Jurkat, Clone E6-1 (cell line): Measurements from ENCODE around the gene TNKS1BP1.

Experiments used
- DNase-seq: peaks from one replicate; pipeline ENCODE4 v3.0.0-alpha.2; 2011; ENCODE audit warnings: low read depth, low spot score
- H3K4me3 ChIP-seq: 2 replicates; pipeline ENCODE4 v1.5.1; 2011; ENCODE audit warnings: mild to moderate bottlenecking, low read length, control low read depth, moderate library complexity

Gene TNKS1BP1

GRCh38 chr11:57335343-57336110 is 10.8 kb upstream of the TNKS1BP1 start, which contains the start of gene SSRP1:
TSS of gene SSRP1 (minus strand) at chr11:57335892. CDS start at chr11:57335121, 771 bp downstream.
- DNase-seq, result peak; percentile 88
- H3K4me3 ChIP-seq, result peak within 1 kb of the TSS; percentile 75

- no peak for DNase-seq
- peak overlapping the region; percentile 75 for H3K4me3 ChIP-seq
Measured at GRCh38 chr11:57335023-57335342, 10.2 kb upstream of the TNKS1BP1 start.

- H3K4me3 ChIP-seq, result peak overlapping the region; percentile 75
- peak; percentile 86 for DNase-seq
Measured at GRCh38 chr11:57332694-57333440, 8.1 kb upstream of the TNKS1BP1 start.

- no peak overlapping the region for H3K4me3 ChIP-seq
- DNase-seq, result no peak
Measured at GRCh38 chr11:57331720-57332119, 7.0 kb upstream of the TNKS1BP1 start.

- no peak for DNase-seq
- no peak overlapping the region for H3K4me3 ChIP-seq
Measured at GRCh38 chr11:57330029-57330428, 5.3 kb upstream of the TNKS1BP1 start.

GRCh38 chr11:57327721-57328120 is 3.0 kb upstream of the TNKS1BP1 start:
- no peak for DNase-seq
- no peak overlapping the region for H3K4me3 ChIP-seq

- no peak for DNase-seq
- peak overlapping the region; percentile 67 for H3K4me3 ChIP-seq
Measured at GRCh38 chr11:57325735-57326048, 940 bp upstream of the TNKS1BP1 start.

GRCh38 chr11:57324154-57324885 is 432 bp downstream of the TNKS1BP1 start:
- no peak for DNase-seq
- peak overlapping the region; percentile 54 for H3K4me3 ChIP-seq

GRCh38 chr11:57323855-57324153 is 948 bp downstream of the TNKS1BP1 start:
- H3K4me3 ChIP-seq, result no peak overlapping the region; the same call in 1 of the 2 replicates
- DNase-seq, result no peak

GRCh38 chr11:57323167-57323854 is 1.4 kb downstream of the TNKS1BP1 start:
- H3K4me3 ChIP-seq, result no peak overlapping the region

GRCh38 chr11:57322256-57323166 is 2.2 kb downstream of the TNKS1BP1 start:
- DNase-seq, result no peak
- H3K4me3 ChIP-seq, result no peak overlapping the region

More at GRCh38 chr11:57323167-57323854, 1.4 kb downstream of the TNKS1BP1 start:
- DNase-seq, result no peak

- no peak for DNase-seq
Measured at GRCh38 chr11:57321388-57322255, 3.1 kb downstream of the TNKS1BP1 start.

GRCh38 chr11:57320719-57321387 is 3.9 kb downstream of the TNKS1BP1 start:
- DNase-seq, result no peak
- no peak overlapping the region for H3K4me3 ChIP-seq

More at GRCh38 chr11:57321388-57322255, 3.1 kb downstream of the TNKS1BP1 start:
- no peak overlapping the region for H3K4me3 ChIP-seq

GRCh38 chr11:57320067-57320718 is 4.6 kb downstream of the TNKS1BP1 start:
- no peak overlapping the region for H3K4me3 ChIP-seq
- DNase-seq, result no peak

- DNase-seq, result no peak
- H3K4me3 ChIP-seq, result no peak overlapping the region
Measured at GRCh38 chr11:57318178-57318577, 6.6 kb downstream of the TNKS1BP1 start.

- no peak for DNase-seq
- H3K4me3 ChIP-seq, result no peak overlapping the region
Measured at GRCh38 chr11:57316017-57316416, 8.7 kb downstream of the TNKS1BP1 start.

GRCh38 chr11:57315491-57315890 is 9.3 kb downstream of the TNKS1BP1 start:
- peak; percentile 59 for DNase-seq
- H3K4me3 ChIP-seq, result no peak overlapping the region
